CD14-positive monocyte (primary cell): ENCODE data around the gene GALNT18. TPM values are rescaled to one million over a fixed set of nuclear protein-coding genes. Genes with fewer than 3 reads are reported as not detected.
A peak's percentile ranks its signal among the peaks of the same experiment; 100 is the strongest.

ENCODE experiments used
- DNase-seq, 3 donors: peaks; one replicate each; pipeline ENCODE4 v3.0.0-alpha.2; 2011 to 2022
- H2AFZ ChIP-seq: 2 replicates; pipeline ENCODE4 v1.6.0; 2012; ENCODE audit warnings: mild to moderate bottlenecking, low read depth, low read length, inconsistent platforms; ENCODE audit not compliant: insufficient read depth, poor library complexity, severe bottlenecking
- H3K27ac ChIP-seq, 2 donors: 1 replicate in 1 of 2; 2 replicates in 1 of 2; pipeline ENCODE4 v1.5.1; 2012 to 2013; ENCODE audit warnings: low read length in 2 of 2, control low read depth in 1 of 2, inconsistent platforms in 1 of 2, low read depth in 1 of 2, mild to moderate bottlenecking in 1 of 2
- H3K27me3 ChIP-seq, 2 donors: one replicate each; pipeline versions ENCODE4 v1.6.0 to v1.6.1; 2011 to 2013; ENCODE audit warnings: low read length in 2 of 2; ENCODE audit not compliant: control insufficient read depth in 2 of 2, insufficient read depth in 2 of 2
- H3K36me3 ChIP-seq, 2 donors: replicated peaks in 1 of 2; 1 replicate in 1 of 2; 2 replicates in 1 of 2; pipeline versions ENCODE4 v1.5.1 to v1.6.1; 2012 to 2013; ENCODE audit warnings: low read length in 2 of 2, control low read depth in 1 of 2, inconsistent platforms in 1 of 2, mild to moderate bottlenecking in 1 of 2; ENCODE audit not compliant: insufficient read depth in 2 of 2, control insufficient read depth in 1 of 2
- H3K4me1 ChIP-seq, 2 donors: 1 replicate in 1 of 2; 2 replicates in 1 of 2; pipeline versions ENCODE4 v1.5.1 to v1.6.1; 2012 to 2013; ENCODE audit warnings: low read length in 2 of 2, control low read depth in 1 of 2, inconsistent platforms in 1 of 2, mild to moderate bottlenecking in 1 of 2, moderate library complexity in 1 of 2; ENCODE audit not compliant: insufficient read depth in 2 of 2, control insufficient read depth in 1 of 2
- H3K4me2 ChIP-seq: replicated peaks from 2 replicates; pipeline ENCODE3; 2012; ENCODE audit warnings: low read length, moderate library complexity, mild to moderate bottlenecking; ENCODE audit not compliant: poor library complexity, severe bottlenecking; ENCODE audit errors: extremely low read depth
- H3K4me3 ChIP-seq, 3 experiments: fragments of 200-600 bp in 1 of 3; sonication (generic) in 1 of 3; replicated peaks in 1 of 3; 1 replicate in 2 of 3; 2 replicates in 1 of 3; pipeline ENCODE4 v1.5.1; 2011 to 2013; ENCODE audit warnings: low read length in 3 of 3, mild to moderate bottlenecking in 3 of 3, control low read depth in 2 of 3, low read depth in 2 of 3, inconsistent platforms in 1 of 3, moderate library complexity in 1 of 3
- H3K79me2 ChIP-seq: 2 replicates; pipeline ENCODE4 v1.6.0; 2012; ENCODE audit warnings: mild to moderate bottlenecking, control low read depth, inconsistent platforms, low read length, moderate library complexity; ENCODE audit not compliant: insufficient read depth
- H3K9ac ChIP-seq: 2 replicates; pipeline ENCODE4 v1.6.0; 2017; ENCODE audit warnings: low read length, mild to moderate bottlenecking; ENCODE audit not compliant: insufficient read depth, poor library complexity, severe bottlenecking
- H3K9me3 ChIP-seq, 2 donors: replicated peaks in 1 of 2; 1 replicate in 1 of 2; 2 replicates in 1 of 2; pipeline versions ENCODE4 v1.5.1 to v1.6.1; 2012 to 2013; ENCODE audit warnings: low read length in 2 of 2, control low read depth in 1 of 2; ENCODE audit not compliant: control insufficient read depth in 1 of 2, insufficient read depth in 1 of 2
- H4K20me1 ChIP-seq: 2 replicates; pipeline ENCODE4 v1.6.0; 2012; ENCODE audit warnings: mild to moderate bottlenecking, low read length, control low read depth, moderate library complexity; ENCODE audit not compliant: insufficient read depth
- H3K27ac Mint-ChIP-seq, 7 donors: one replicate each; pipeline ENCODE4 v1.8.0; 2020; ENCODE audit warnings: mild to moderate bottlenecking in 7 of 7, mixed read lengths in 7 of 7, moderate library complexity in 6 of 7, inconsistent platforms in 2 of 7
- H3K27me3 Mint-ChIP-seq, 3 donors: one replicate each; pipeline ENCODE4 v1.8.0; 2021 to 2022; ENCODE audit warnings: low read depth in 3 of 3, mild to moderate bottlenecking in 3 of 3, mixed read lengths in 3 of 3, moderate library complexity in 3 of 3, inconsistent platforms in 1 of 3
- H3K36me3 Mint-ChIP-seq, 2 donors: one replicate each; pipeline ENCODE4 v1.8.0; 2020; ENCODE audit warnings: mixed read lengths in 2 of 2, inconsistent platforms in 1 of 2, mild to moderate bottlenecking in 1 of 2
- H3K4me1 Mint-ChIP-seq: one replicate; pipeline ENCODE4 v1.8.0; 2020; ENCODE audit warnings: mild to moderate bottlenecking, mixed read lengths
- H3K4me3 Mint-ChIP-seq, 2 donors: one replicate each; pipeline ENCODE4 v1.8.0; 2020; ENCODE audit warnings: mild to moderate bottlenecking in 2 of 2, mixed read lengths in 2 of 2, moderate library complexity in 1 of 2
- H3K9me3 Mint-ChIP-seq, 7 donors: one replicate each; pipeline ENCODE4 v1.8.0; 2020 to 2022; ENCODE audit warnings: mixed read lengths in 7 of 7, mild to moderate bottlenecking in 6 of 7, moderate library complexity in 6 of 7, inconsistent platforms in 2 of 7
- WGBS: methylation state at CpG from one replicate; pipeline ENCODE4 v1.1.5; 2013; ENCODE audit warnings: missing lambda C conversion rate; ENCODE audit not compliant: insufficient coverage; 5-methylcytosine and 5-hydroxymethylcytosine counted together
- intact Hi-C, 2 donors: fragments of 100-400 bp; cut with micrococcal nuclease; formaldehyde crosslinking; loops; one replicate each; pipeline versions ENCODE4 v1.15.0 to v1.15.1; 2023
- polyA plus RNA-seq, 3 donors: library from polyadenylated mRNA; depleted of rRNA in 1 of 3; unstranded in 2 of 3; stranded (reverse) in 1 of 3; fragments of 300-500 nt in 2 of 3; fragments of >200 nt in 1 of 3; fragmentation: Illumina TruSeq in 2 of 3; gene quantifications; 1 replicate in 2 of 3; 2 replicates in 1 of 3; pipeline ENCODE4 v1.2.3, GENCODE V29; 2012 to 2021
- TF ChIP-seq, protein P1 (sequence below): fragments of 200-600 bp; IDR thresholded peaks from one replicate; pipeline ENCODE4 v1.8.0; 2022; ENCODE audit warnings: antibody characterized with exemption, mild to moderate bottlenecking

GALNT18 gene
- polyA plus RNA-seq, 3 donors: not detected

DNA sequence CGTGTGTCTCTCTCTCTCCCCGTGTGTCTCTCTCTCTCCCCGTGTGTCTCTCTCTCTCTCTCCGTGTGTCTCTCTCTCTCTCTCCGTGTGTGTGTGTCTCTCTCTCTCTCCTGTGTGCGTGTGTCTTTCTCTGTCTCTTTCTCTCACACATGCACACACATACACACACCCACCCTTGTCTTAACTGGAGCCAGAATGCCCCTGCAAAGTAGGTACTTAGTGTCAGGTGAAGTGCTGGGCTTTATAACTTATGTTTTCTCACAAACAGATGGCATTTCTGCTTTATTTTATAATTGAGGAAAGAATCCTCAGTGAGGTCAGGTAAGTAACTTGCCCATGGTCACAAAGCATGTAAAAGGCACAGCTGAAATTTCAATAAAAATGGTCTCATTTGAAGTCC is 374.7 kb downstream of the GALNT18 start:
- TF ChIP-seq, protein P1, sequence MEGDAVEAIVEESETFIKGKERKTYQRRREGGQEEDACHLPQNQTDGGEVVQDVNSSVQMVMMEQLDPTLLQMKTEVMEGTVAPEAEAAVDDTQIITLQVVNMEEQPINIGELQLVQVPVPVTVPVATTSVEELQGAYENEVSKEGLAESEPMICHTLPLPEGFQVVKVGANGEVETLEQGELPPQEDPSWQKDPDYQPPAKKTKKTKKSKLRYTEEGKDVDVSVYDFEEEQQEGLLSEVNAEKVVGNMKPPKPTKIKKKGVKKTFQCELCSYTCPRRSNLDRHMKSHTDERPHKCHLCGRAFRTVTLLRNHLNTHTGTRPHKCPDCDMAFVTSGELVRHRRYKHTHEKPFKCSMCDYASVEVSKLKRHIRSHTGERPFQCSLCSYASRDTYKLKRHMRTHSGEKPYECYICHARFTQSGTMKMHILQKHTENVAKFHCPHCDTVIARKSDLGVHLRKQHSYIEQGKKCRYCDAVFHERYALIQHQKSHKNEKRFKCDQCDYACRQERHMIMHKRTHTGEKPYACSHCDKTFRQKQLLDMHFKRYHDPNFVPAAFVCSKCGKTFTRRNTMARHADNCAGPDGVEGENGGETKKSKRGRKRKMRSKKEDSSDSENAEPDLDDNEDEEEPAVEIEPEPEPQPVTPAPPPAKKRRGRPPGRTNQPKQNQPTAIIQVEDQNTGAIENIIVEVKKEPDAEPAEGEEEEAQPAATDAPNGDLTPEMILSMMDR: no peak
- no peaks in the 10 kb centered on the region for H4K20me1 ChIP-seq
- H3K9me3 ChIP-seq: peaks cover 4 to 5% of the 10 kb centered on the region in 2 donors
- H3K4me3 Mint-ChIP-seq: no peak overlapping the region
- no peak overlapping the region for H3K4me3 ChIP-seq
- no peak overlapping the region for H3K4me2 ChIP-seq
- no peak for DNase-seq
- no peak overlapping the region for H3K27ac ChIP-seq
- H3K4me1 ChIP-seq: no peaks in the 10 kb centered on the region
- no peaks in the 10 kb centered on the region for H3K27me3 ChIP-seq
- no peak overlapping the region for H3K9ac ChIP-seq
- H3K36me3 ChIP-seq: no peaks in the 10 kb centered on the region
- intact Hi-C loops: no loop called here
- no peak overlapping the region for H3K27ac Mint-ChIP-seq
- H3K9me3 Mint-ChIP-seq: peaks cover 0 to 7% (median 5%) of the 10 kb centered on the region in 7 donors
- WGBS: no CpG with 5 or more reads among the region's 6 CpGs
- H3K4me1 Mint-ChIP-seq: no peaks in the 10 kb centered on the region
- peaks cover 2 to 3% (median 3%) of the 10 kb centered on the region in 3 donors for H3K27me3 Mint-ChIP-seq
- no peak overlapping the region for H2AFZ ChIP-seq
- no peaks in the 10 kb centered on the region for H3K79me2 ChIP-seq
- no peaks in the 10 kb centered on the region for H3K36me3 Mint-ChIP-seq

DNA sequence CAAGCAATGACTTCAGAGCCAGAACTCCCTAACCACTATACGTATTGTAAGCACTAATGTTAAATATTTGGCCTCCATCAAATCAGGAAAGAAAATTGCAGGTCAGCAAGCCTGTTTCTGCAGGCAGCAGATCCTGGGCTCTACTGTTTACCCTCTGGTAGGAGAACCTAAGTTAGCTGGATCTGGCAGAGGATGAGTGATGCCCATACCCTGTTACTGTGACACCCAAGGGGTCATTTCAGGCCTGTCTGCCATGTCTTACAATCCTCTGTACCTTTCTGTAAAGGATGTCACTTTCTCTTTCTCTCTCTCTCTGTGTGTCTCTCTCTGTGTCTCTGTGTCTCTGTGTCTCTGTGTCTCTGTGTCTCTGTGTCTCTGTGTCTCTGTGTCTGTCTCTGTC is 375.6 kb downstream of the GALNT18 start:
- intact Hi-C loops: no loop called here
- H3K9me3 ChIP-seq: peaks cover 4 to 5% of the 10 kb centered on the region in 2 donors
- H3K4me1 ChIP-seq: no peaks in the 10 kb centered on the region
- H2AFZ ChIP-seq: no peak overlapping the region
- Mint-ChIP-seq H3K9me3 (peaks cover 0 to 7% (median 5%) of the 10 kb centered on the region in 7 donors), H3K4me3 (no peak overlapping the region), H3K27ac (peak overlapping the region in 1 of 7 donors; percentile 19), H3K27me3 (peaks cover 0 to 3% (median 2%) of the 10 kb centered on the region in 3 donors), H3K36me3 (no peaks in the 10 kb centered on the region), H3K4me1 (no peaks in the 10 kb centered on the region)
- no CpG with 5 or more reads among the region's 1 CpG for WGBS
- no peaks in the 10 kb centered on the region for H3K79me2 ChIP-seq
- H3K27ac ChIP-seq: no peak overlapping the region
- H3K36me3 ChIP-seq: no peaks in the 10 kb centered on the region
- no peaks in the 10 kb centered on the region for H3K27me3 ChIP-seq
- H3K4me2 ChIP-seq: no peak overlapping the region
- DNase-seq: no peak
- no peak overlapping the region for H3K4me3 ChIP-seq
- H4K20me1 ChIP-seq: no peaks in the 10 kb centered on the region
- TF ChIP-seq, protein P1: no peak
- H3K9ac ChIP-seq: no peak overlapping the region
